Mesenchymal stem cell (in vitro differentiated cells and primary cell): ENCODE measurements around the gene LIAS.
"Not testable (repeated sequence)": the region's sequence is repeated elsewhere in the genome, so short reads cannot be mapped to it uniquely, and the experiment has no call there.

Experiments
- DNase-seq: peaks from one replicate; pipeline ENCODE4 v3.0.0-alpha.2; 2013
- H2AFZ ChIP-seq: one replicate; pipeline ENCODE4 v1.6.1; 2013; ENCODE audit warnings: low read depth, mild to moderate bottlenecking, control low read depth, inconsistent platforms, low read length, moderate library complexity
- H2AK5ac ChIP-seq: 2 replicates; pipeline ENCODE4 v1.6.1; 2013; ENCODE audit warnings: low read length, moderate library complexity, mild to moderate bottlenecking, inconsistent platforms; ENCODE audit not compliant: severe bottlenecking
- H2BK120ac ChIP-seq: one replicate; pipeline ENCODE4 v1.6.1; 2013; ENCODE audit warnings: low read depth, mild to moderate bottlenecking, inconsistent platforms, low read length, moderate library complexity
- H2BK12ac ChIP-seq, 2 experiments: one replicate each; pipeline ENCODE4 v1.6.1; 2013; ENCODE audit warnings: inconsistent platforms in 2 of 2, low read length in 2 of 2, mild to moderate bottlenecking in 2 of 2, moderate library complexity in 2 of 2, control low read depth in 1 of 2
- H2BK15ac ChIP-seq: one replicate; pipeline ENCODE4 v1.6.1; 2013; ENCODE audit warnings: mild to moderate bottlenecking, low read depth, inconsistent platforms; ENCODE audit not compliant: poor library complexity, severe bottlenecking
- H2BK5ac ChIP-seq: 2 replicates; pipeline ENCODE4 v1.6.1; 2013; ENCODE audit warnings: low read depth, mild to moderate bottlenecking, low read length, control low read depth, inconsistent platforms; ENCODE audit not compliant: poor library complexity, severe bottlenecking
- H3K14ac ChIP-seq, 2 experiments: one replicate each; pipeline ENCODE4 v1.6.1; 2013; ENCODE audit warnings: inconsistent platforms in 2 of 2, low read length in 2 of 2, control low read depth in 1 of 2, mild to moderate bottlenecking in 1 of 2, moderate library complexity in 1 of 2
- H3K18ac ChIP-seq, 2 experiments: one replicate each; pipeline ENCODE4 v1.6.1; 2013; ENCODE audit warnings: inconsistent platforms in 2 of 2, low read length in 2 of 2, control low read depth in 1 of 2, low read depth in 1 of 2, mild to moderate bottlenecking in 1 of 2
- H3K23ac ChIP-seq, 2 experiments: one replicate each; pipeline ENCODE4 v1.6.1; 2013; ENCODE audit warnings: inconsistent platforms in 2 of 2, low read length in 2 of 2, mild to moderate bottlenecking in 2 of 2, moderate library complexity in 2 of 2, control low read depth in 1 of 2
- H3K27ac ChIP-seq: 2 replicates; pipeline ENCODE4 v1.5.1; 2013; ENCODE audit warnings: mild to moderate bottlenecking, moderate library complexity, low read length, control low read depth, inconsistent platforms; ENCODE audit not compliant: poor library complexity, severe bottlenecking
- H3K27me3 ChIP-seq, 2 experiments: 2 replicates each; pipeline versions ENCODE4 v1.6.1 to v1.7.0; 2013; ENCODE audit warnings: low read length in 2 of 2, mild to moderate bottlenecking in 2 of 2, moderate library complexity in 2 of 2, control low read depth in 1 of 2, inconsistent platforms in 1 of 2; ENCODE audit not compliant: control insufficient read depth in 1 of 2, insufficient read depth in 1 of 2
- H3K36me3 ChIP-seq, 2 experiments: 2 replicates each; pipeline versions ENCODE4 v1.6.1 to v1.7.0; 2013; ENCODE audit warnings: low read length in 2 of 2, control low read depth in 1 of 2, inconsistent platforms in 1 of 2, low read depth in 1 of 2, mild to moderate bottlenecking in 1 of 2; ENCODE audit not compliant: insufficient read depth in 2 of 2, control insufficient read depth in 1 of 2
- H3K4ac ChIP-seq, 2 experiments: one replicate each; pipeline ENCODE4 v1.6.1; 2013; ENCODE audit warnings: inconsistent platforms in 2 of 2, low read length in 2 of 2, mild to moderate bottlenecking in 2 of 2, moderate library complexity in 2 of 2, control low read depth in 1 of 2, low read depth in 1 of 2
- H3K4me1 ChIP-seq: 2 replicates; pipeline ENCODE4 v1.6.1; 2013; ENCODE audit warnings: low read depth, low read length, control low read depth; ENCODE audit not compliant: control insufficient read depth, insufficient read depth
- H3K4me2 ChIP-seq: 2 replicates; pipeline ENCODE4 v1.6.1; 2013; ENCODE audit warnings: low read length, mild to moderate bottlenecking, inconsistent platforms; ENCODE audit not compliant: poor library complexity, severe bottlenecking
- H3K4me3 ChIP-seq, 2 experiments: 2 replicates each; pipeline versions ENCODE4 v1.5.1 to v1.7.0; 2013; ENCODE audit warnings: low read length in 2 of 2, mild to moderate bottlenecking in 2 of 2, control low read depth in 1 of 2, low read depth in 1 of 2; ENCODE audit not compliant: insufficient read depth in 1 of 2
- H3K79me1 ChIP-seq: replicated peaks from 2 replicates; pipeline ENCODE4 v1.6.1; 2013; ENCODE audit warnings: mild to moderate bottlenecking, control low read depth, low read length, inconsistent platforms; ENCODE audit not compliant: poor library complexity, severe bottlenecking
- H3K9ac ChIP-seq: 2 replicates; pipeline ENCODE4 v1.7.0; 2013; ENCODE audit warnings: mild to moderate bottlenecking, low read length, moderate library complexity
- H3K9me3 ChIP-seq: 2 replicates; pipeline ENCODE4 v1.7.0; 2013; ENCODE audit warnings: mild to moderate bottlenecking, low read length; ENCODE audit not compliant: control insufficient read depth
- H4K8ac ChIP-seq: one replicate; pipeline ENCODE4 v1.6.1; 2013; ENCODE audit warnings: inconsistent platforms, mild to moderate bottlenecking, low read length, moderate library complexity
- H4K91ac ChIP-seq: one replicate; pipeline ENCODE4 v1.6.1; 2013; ENCODE audit warnings: mild to moderate bottlenecking, low read length, inconsistent platforms
- WGBS: methylation state at CpG from one replicate; pipeline ENCODE4 v1.1.7; 2013; ENCODE audit warnings: mixed read lengths; 5-methylcytosine and 5-hydroxymethylcytosine counted together

Gene LIAS

DNA sequence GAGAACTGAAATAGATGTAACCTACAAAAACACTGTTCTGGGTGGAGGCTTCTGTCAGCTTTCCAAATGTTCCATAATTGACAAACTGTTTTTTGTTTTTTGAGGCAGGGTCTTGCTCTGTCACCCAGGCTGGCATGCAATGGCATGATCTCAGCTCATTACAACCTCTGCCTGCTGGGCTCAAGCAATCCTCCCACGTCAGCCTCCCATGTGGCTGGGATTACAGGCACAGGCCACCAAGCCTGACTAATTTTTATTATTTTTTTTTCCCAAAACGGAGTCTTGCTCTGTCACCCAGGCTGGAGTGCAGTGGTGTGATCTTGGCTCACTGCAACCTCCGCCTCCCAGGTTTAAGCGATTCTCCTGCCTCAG is 43.8 kb downstream of the LIAS start:
- H2BK12ac ChIP-seq, H3K79me1 ChIP-seq, H4K8ac ChIP-seq, H3K23ac ChIP-seq, H3K4ac ChIP-seq, H2BK5ac ChIP-seq, H2BK120ac ChIP-seq, H3K4me2 ChIP-seq, H3K14ac ChIP-seq, H3K18ac ChIP-seq, H4K91ac ChIP-seq, H3K4me1 ChIP-seq, H3K9me3 ChIP-seq, DNase-seq, H2AK5ac ChIP-seq, H3K27me3 ChIP-seq, H2AFZ ChIP-seq, H2BK15ac ChIP-seq: not testable (repeated sequence)
- peak overlapping the region; percentile 90 for H3K9ac ChIP-seq
- peak overlapping the region; percentile 74 for H3K27ac ChIP-seq
- peak overlapping the region in 1 of 2 experiments; percentile 19 for H3K4me3 ChIP-seq
- peaks cover 28 to 86% of the 10 kb centered on the region in 2 experiments for H3K36me3 ChIP-seq
- 96% methylated on average over 3 of the region's 4 CpGs for WGBS

DNA sequence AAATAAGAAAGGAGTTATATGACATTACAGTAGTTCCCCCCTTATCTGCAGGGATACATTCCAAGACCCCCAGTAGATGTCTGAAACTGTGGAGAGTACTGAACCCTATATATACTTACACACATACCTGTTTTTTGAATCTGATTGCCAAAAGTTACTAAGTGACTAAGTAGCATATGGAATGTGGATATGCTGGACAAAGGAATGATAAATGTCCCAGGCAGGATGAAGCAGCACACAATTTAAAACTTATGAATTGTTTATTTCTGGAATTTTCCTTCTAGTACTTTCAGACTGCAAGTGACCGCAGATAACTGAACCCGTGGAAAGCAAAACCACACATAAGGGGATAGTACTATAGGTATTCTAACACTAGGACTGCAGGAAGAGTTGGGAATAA is 45.7 kb downstream of the LIAS start:
- no peaks in the 10 kb centered on the region for H3K27me3 ChIP-seq
- H3K9me3 ChIP-seq, result no peaks in the 10 kb centered on the region
- H3K79me1 ChIP-seq, result peaks cover 12% of the 10 kb centered on the region
- no peak overlapping the region for H3K9ac ChIP-seq
- no peak overlapping the region for H2BK12ac ChIP-seq
- H3K4ac ChIP-seq, result no peak overlapping the region
- H3K14ac ChIP-seq, result no peak overlapping the region
- H2BK15ac ChIP-seq, result no peak overlapping the region
- H3K18ac ChIP-seq, result no peak overlapping the region
- no peak overlapping the region for H2AK5ac ChIP-seq
- H3K4me2 ChIP-seq, result no peak overlapping the region
- H2BK120ac ChIP-seq, result no peak overlapping the region
- no peak overlapping the region for H3K4me3 ChIP-seq
- 94% methylated on average over 2 of the region's 2 CpGs for WGBS
- H2AFZ ChIP-seq, result no peak overlapping the region
- DNase-seq, result no peak
- peaks cover 38 to 86% of the 10 kb centered on the region in 2 experiments for H3K36me3 ChIP-seq
- no peak overlapping the region for H3K27ac ChIP-seq
- H3K23ac ChIP-seq, result no peak overlapping the region
- peaks cover 4% of the 10 kb centered on the region for H3K4me1 ChIP-seq
- no peak overlapping the region for H2BK5ac ChIP-seq
- H4K8ac ChIP-seq, result no peak overlapping the region
- no peak overlapping the region for H4K91ac ChIP-seq

DNA sequence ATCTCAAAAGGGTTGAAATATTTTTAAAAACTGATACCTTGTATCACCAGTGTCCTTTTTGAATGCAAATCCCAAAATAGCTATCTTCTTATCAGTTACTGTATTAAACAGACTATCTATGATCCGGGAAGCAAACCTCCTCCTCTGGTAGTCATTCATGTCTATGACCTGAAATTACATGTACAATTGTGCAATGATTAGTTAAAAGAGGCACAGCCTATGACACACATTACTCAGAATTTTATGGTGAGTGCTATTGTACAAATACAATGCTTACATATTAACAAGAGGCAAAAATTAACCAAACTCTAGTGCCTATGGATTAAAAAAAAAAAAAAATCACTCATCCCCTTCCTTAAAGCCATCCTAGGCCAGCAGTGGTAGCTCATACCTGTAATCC is 46.7 kb downstream of the LIAS start:
- H3K79me1 ChIP-seq, result peaks cover 15% of the 10 kb centered on the region
- H3K18ac ChIP-seq, result no peak overlapping the region
- H3K4me3 ChIP-seq, result no peak overlapping the region
- peaks cover 38 to 86% of the 10 kb centered on the region in 2 experiments for H3K36me3 ChIP-seq
- H3K4me2 ChIP-seq, result no peak overlapping the region
- no peak overlapping the region for H2BK15ac ChIP-seq
- peak overlapping the region; percentile 43 for H3K27ac ChIP-seq
- H3K4ac ChIP-seq, result no peak overlapping the region
- H3K14ac ChIP-seq, result no peak overlapping the region
- no peak overlapping the region for H2AK5ac ChIP-seq
- H2BK120ac ChIP-seq, result no peak overlapping the region
- no peak overlapping the region for H4K91ac ChIP-seq
- no peak overlapping the region for H4K8ac ChIP-seq
- peak overlapping the region; percentile 45 for H3K9ac ChIP-seq
- no peaks in the 10 kb centered on the region for H3K27me3 ChIP-seq
- H3K23ac ChIP-seq, result no peak overlapping the region
- H3K9me3 ChIP-seq, result no peaks in the 10 kb centered on the region
- no peak overlapping the region for H2BK12ac ChIP-seq
- H2BK5ac ChIP-seq, result no peak overlapping the region
- DNase-seq, result no peak
- H3K4me1 ChIP-seq, result peaks cover 4% of the 10 kb centered on the region
- H2AFZ ChIP-seq, result no peak overlapping the region
- no CpG with 5 or more reads among the region's 1 CpG for WGBS

DNA sequence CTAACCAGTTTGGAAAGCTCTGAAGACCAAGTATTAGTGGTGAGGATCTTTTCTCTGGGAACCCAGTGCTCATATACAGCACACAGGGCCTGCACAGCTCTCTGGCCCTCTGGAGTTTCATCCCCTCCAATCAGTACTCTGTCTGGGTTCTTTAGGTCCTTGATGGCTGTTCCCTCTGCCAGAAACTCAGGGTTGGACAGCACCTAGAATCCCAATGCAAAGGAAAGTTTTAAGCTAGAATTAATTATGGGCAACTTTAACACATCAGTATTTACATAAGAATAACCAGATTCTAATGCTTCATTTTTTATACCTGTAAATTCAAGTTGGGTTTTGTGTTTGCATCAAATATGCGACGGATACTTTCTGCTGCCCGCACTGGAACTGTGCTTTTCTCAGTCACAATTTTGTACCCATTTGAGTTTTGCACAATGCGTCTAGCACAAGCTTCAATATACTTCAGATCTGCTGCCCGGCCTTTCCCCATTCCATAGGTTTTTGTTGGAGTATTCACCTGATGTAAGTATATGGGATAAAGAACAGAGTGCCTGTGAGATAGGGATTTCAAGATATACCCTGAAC is 51.6 kb downstream of the LIAS start:
- no peak overlapping the region for H2BK120ac ChIP-seq
- H3K4me1 ChIP-seq, result peaks cover 6% of the 10 kb centered on the region
- DNase-seq, result no peak
- H3K23ac ChIP-seq, result no peak overlapping the region
- H2BK5ac ChIP-seq, result no peak overlapping the region
- no peak overlapping the region for H3K27ac ChIP-seq
- H3K18ac ChIP-seq, result no peak overlapping the region
- H3K4ac ChIP-seq, result no peak overlapping the region
- H3K9me3 ChIP-seq, result no peaks in the 10 kb centered on the region
- H2BK12ac ChIP-seq, result no peak overlapping the region
- H2BK15ac ChIP-seq, result no peak overlapping the region
- H3K36me3 ChIP-seq, result peaks cover 33 to 89% of the 10 kb centered on the region in 2 experiments
- no peak overlapping the region for H3K14ac ChIP-seq
- no peak overlapping the region for H2AK5ac ChIP-seq
- no peak overlapping the region for H4K8ac ChIP-seq
- H3K9ac ChIP-seq, result peak overlapping the region; percentile 27
- H2AFZ ChIP-seq, result no peak overlapping the region
- 94% methylated on average over 3 of the region's 5 CpGs for WGBS
- no peak overlapping the region for H3K4me3 ChIP-seq
- no peak overlapping the region for H3K4me2 ChIP-seq
- H3K79me1 ChIP-seq, result peaks cover 18% of the 10 kb centered on the region
- no peak overlapping the region for H4K91ac ChIP-seq
- no peaks in the 10 kb centered on the region for H3K27me3 ChIP-seq
